AG04450 (cell line): ENCODE results near the gene ZNF260. TPM values are rescaled to one million over a fixed set of nuclear protein-coding genes. Genes with fewer than 3 reads are reported as not detected.
"Not testable (repeated sequence)": the region's sequence is repeated elsewhere in the genome, so short reads cannot be mapped to it uniquely, and the experiment has no call there.

Experiments used
- CTCF ChIA-PET: fragments of 300-600, 350-600 bp; formaldehyde crosslinking; extraction: SDS; loops from one replicate; lab custom pipeline; 2022; ENCODE audit warnings: antibody characterized with exemption, inconsistent platforms; lab: Charles Lee
- POLR2A ChIA-PET: fragments of 350-600 bp; formaldehyde crosslinking; extraction: SDS; loops from one replicate; lab custom pipeline; 2021; ENCODE audit warnings: antibody characterized with exemption, inconsistent platforms; lab: Yijun Ruan, JAX
- DNase-seq: peaks from one replicate; pipeline ENCODE4 v3.0.0-alpha.2; 2011; ENCODE audit warnings: low read depth, low spot score
- H3K27ac ChIP-seq: one replicate; pipeline ENCODE4 v1.5.1; 2012; ENCODE audit warnings: low read depth, low read length, control low read depth
- H3K27me3 ChIP-seq: one replicate; pipeline ENCODE4 v1.6.0; 2012; ENCODE audit warnings: low read length; ENCODE audit not compliant: control insufficient read depth, insufficient read depth
- H3K4me3 ChIP-seq: 2 replicates; pipeline ENCODE4 v1.5.1; 2011; ENCODE audit warnings: mild to moderate bottlenecking, low read depth, low read length, control low read depth
- H3K9me3 ChIP-seq: 2 replicates; pipeline ENCODE4 v1.5.1; 2012; ENCODE audit warnings: low read length; ENCODE audit not compliant: control insufficient read depth, insufficient read depth
- CTCF ChIP-seq: IDR thresholded peaks from 2 replicates; pipeline ENCODE4 v1.5.1; 2011; ENCODE audit warnings: low read depth, low read length, control low read depth, inconsistent platforms
- polyA plus RNA-seq: library from polyadenylated mRNA; depleted of rRNA; stranded (reverse); fragments of >200 nt; gene quantifications from 2 replicates; pipeline ENCODE4 v1.2.3, GENCODE V29; 2011

ZNF260 gene
- polyA plus RNA-seq, 1 experiment, result 14.7 TPM

- no peak for TF ChIP-seq CTCF
- ChIA-PET POLR2A (no interaction called here), CTCF (no interaction called here)
- Histone ChIP-seq H3K9me3 (peaks cover 47% of the 10 kb centered on the region), H3K27me3 (no peaks in the 10 kb centered on the region), H3K4me3 (no peak overlapping the region), H3K27ac (no peak overlapping the region)
- no peak for DNase-seq
Observed at GRCh38 chr19:36514012-36514612, 14.0 kb downstream of the ZNF260 start.

DNA sequence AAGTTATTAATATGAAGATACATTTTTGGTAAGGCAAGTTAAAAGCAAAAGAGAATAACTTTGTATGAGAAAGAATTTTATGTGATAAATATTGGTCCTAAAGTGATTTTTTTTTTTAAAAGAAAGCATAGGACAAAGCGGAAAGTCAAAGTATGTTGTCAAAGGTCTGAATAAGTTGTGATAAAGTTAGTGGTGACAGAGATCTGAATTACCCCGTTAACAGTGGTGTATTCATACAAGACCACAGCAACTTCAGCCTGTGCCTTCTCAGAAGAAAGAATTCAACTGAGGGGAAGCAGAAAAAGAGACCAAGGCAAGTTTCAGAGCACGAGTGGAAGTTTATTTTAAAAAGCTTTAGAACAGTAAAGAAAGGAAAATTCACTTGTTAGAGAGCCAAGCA lies 19.7 kb downstream of the ZNF260 start:
- H3K27ac ChIP-seq, result no peak overlapping the region
- H3K9me3 ChIP-seq, result peaks cover 64% of the 10 kb centered on the region
- no peak for DNase-seq
- ChIA-PET CTCF (no interaction called here), POLR2A (no interaction called here)
- H3K27me3 ChIP-seq, result no peaks in the 10 kb centered on the region
- no peak overlapping the region for H3K4me3 ChIP-seq
- TF ChIP-seq CTCF, result no peak

DNA sequence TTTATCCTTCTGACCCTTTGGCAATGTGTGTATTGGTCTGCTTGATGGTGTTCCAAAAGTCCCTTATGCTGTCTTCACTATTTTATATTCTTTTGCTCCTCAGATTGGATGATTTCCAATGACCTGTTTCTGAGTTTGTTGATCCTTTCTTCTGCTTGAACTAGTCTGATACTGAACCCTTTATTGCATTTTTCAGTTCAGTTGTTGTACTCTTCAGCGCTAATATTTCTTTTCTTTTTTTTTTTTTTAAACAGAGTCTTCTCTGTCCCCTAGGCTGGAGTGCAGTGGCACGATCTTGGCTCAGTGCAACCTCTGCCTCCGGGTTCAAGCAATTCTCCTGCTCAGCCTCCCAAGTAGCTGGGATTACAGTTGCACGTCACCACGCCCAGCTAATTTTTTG lies 26.1 kb downstream of the ZNF260 start:
- DNase-seq, result no peak
- Histone ChIP-seq H3K27ac (no peak overlapping the region), H3K9me3 (peaks cover 76% of the 10 kb centered on the region), H3K4me3 (no peak overlapping the region), H3K27me3 (no peaks in the 10 kb centered on the region)
- CTCF ChIA-PET, result no interaction called here
- POLR2A ChIA-PET, result no interaction called here
- TF ChIP-seq CTCF, result no peak

- no peak for TF ChIP-seq CTCF
- Histone ChIP-seq H3K4me3 (no peak overlapping the region), H3K27me3 (no peaks in the 10 kb centered on the region), H3K27ac (no peak overlapping the region), H3K9me3 (peaks cover 56% of the 10 kb centered on the region)
- DNase-seq, result no peak
- POLR2A ChIA-PET, result no interaction called here
- CTCF ChIA-PET, result no interaction called here
Observed at GRCh38 chr19:36497001-36497400, 31.1 kb downstream of the ZNF260 start.

- H3K27me3 ChIP-seq, H3K27ac ChIP-seq, H3K4me3 ChIP-seq, POLR2A ChIA-PET, DNase-seq: not testable (repeated sequence)
- peak; percentile 51 for TF ChIP-seq CTCF
- peaks cover 34% of the 10 kb centered on the region for H3K9me3 ChIP-seq
- CTCF ChIA-PET, result interaction anchor here (0.6 to 1.9 kb wide), 2 partner anchors 13 to 302 kb away, joined by 4 to 5 read pairs; no protein-coding TSS in a partner anchor
Observed at GRCh38 chr19:36492689-36493453, 35.2 kb downstream of the ZNF260 start.

DNA sequence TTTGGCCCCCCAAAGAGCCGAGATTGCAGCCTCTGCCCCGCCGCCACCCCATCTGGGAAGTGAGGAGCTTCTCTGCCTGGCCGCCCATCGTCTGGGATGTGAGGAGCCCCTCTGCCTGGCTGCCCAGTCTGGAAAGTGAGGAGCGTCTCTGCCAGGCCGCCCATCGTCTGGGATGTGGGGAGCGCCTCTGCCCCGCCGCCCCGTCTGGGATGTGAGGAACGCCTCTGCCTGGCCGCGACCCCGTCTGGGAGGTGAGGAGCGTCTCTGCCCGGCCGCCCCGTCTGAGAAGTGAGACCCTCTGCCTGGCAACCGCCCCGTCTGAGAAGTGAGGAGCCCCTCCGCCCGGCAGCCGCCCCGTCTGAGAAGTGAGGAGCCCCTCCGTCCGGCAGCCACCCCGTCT lies 37.2 kb downstream of the ZNF260 start:
- CTCF ChIA-PET, H3K4me3 ChIP-seq: not testable (repeated sequence)
- POLR2A ChIA-PET, result interaction anchor here (2.5 kb wide), 1 partner anchor 38 kb away, joined by 17 read pairs; the partner anchor contains the start of gene ZNF260

More for the DNA sequence above, 37.2 kb downstream of the ZNF260 start:
- DNase-seq, H3K27ac ChIP-seq, H3K27me3 ChIP-seq: not testable (repeated sequence)
- H3K9me3 ChIP-seq, result peaks cover 22% of the 10 kb centered on the region
